Neural cell (in vitro differentiated cells): ENCODE data around the gene NFASC. TPM values are rescaled to one million over a fixed set of nuclear protein-coding genes. Genes with fewer than 3 reads are reported as not detected.

Source experiments
- H2AFZ ChIP-seq: fragments of 200-600, 300-800 bp; sonication (generic), shearing (Covaris generic); 2 replicates; pipeline ENCODE4 v1.6.0; 2014; ENCODE audit warnings: low read depth, mild to moderate bottlenecking, antibody characterized with exemption, low read length, moderate library complexity
- H3F3A ChIP-seq: fragments of 200-600 bp; shearing (Covaris generic); 2 replicates; pipeline ENCODE4 v1.6.1; 2016; ENCODE audit warnings: mild to moderate bottlenecking, moderate library complexity, mixed read lengths, antibody characterized with exemption, low read length; ENCODE audit not compliant: insufficient read depth, poor library complexity, severe bottlenecking
- H3K27ac ChIP-seq: fragments of 200-600, 300-800 bp; sonication (generic), shearing (Covaris generic); 2 replicates; pipeline ENCODE4 v1.5.1; 2014; ENCODE audit warnings: mild to moderate bottlenecking, low read length, moderate library complexity
- H3K27me3 ChIP-seq: fragments of 300-800, 200-600 bp; sonication (generic), shearing (Covaris generic); 2 replicates; pipeline ENCODE4 v1.6.0; 2014; ENCODE audit warnings: mild to moderate bottlenecking, low read depth, low read length, moderate library complexity; ENCODE audit not compliant: insufficient read depth
- H3K36me3 ChIP-seq: fragments of 300-800, 200-600 bp; sonication (generic), shearing (Covaris generic); 2 replicates; pipeline ENCODE4 v1.5.1; 2014; ENCODE audit warnings: mild to moderate bottlenecking, antibody characterized with exemption, low read length, moderate library complexity; ENCODE audit not compliant: insufficient read depth
- H3K4me2 ChIP-seq: fragments of 300-800, 200-600 bp; sonication (generic), shearing (Covaris generic); 2 replicates; pipeline ENCODE4 v1.6.0; 2014; ENCODE audit warnings: mild to moderate bottlenecking, low read length
- H3K4me3 ChIP-seq: fragments of 300-800, 200-600 bp; sonication (generic), shearing (Covaris generic); 2 replicates; pipeline ENCODE4 v1.5.1; 2014; ENCODE audit warnings: mild to moderate bottlenecking, low read length, moderate library complexity
- H3K79me2 ChIP-seq: fragments of 200-600 bp; shearing (Covaris generic); replicated peaks from 2 replicates; pipeline ENCODE4 v1.6.0; 2014; ENCODE audit warnings: mild to moderate bottlenecking, low read length, moderate library complexity; ENCODE audit not compliant: insufficient read depth
- H3K9ac ChIP-seq: fragments of 300-800, 200-600 bp; sonication (generic), shearing (Covaris generic); 2 replicates; pipeline ENCODE4 v1.6.1; 2016; ENCODE audit warnings: mild to moderate bottlenecking, low read length, mixed read lengths
- H3K9me2 ChIP-seq: fragments of 200-600 bp; shearing (Covaris generic); 2 replicates; pipeline ENCODE4 v1.6.1; 2016; ENCODE audit warnings: mild to moderate bottlenecking, low read length, mixed read lengths; ENCODE audit not compliant: insufficient read depth
- H3K9me3 ChIP-seq: fragments of 200-600, 300-800 bp; sonication (generic), shearing (Covaris generic); 2 replicates; pipeline ENCODE4 v1.6.1; 2016; ENCODE audit warnings: mild to moderate bottlenecking, mixed run types, low read length, moderate library complexity, mixed read lengths
- H4K20me1 ChIP-seq: fragments of 200-600 bp; shearing (Covaris generic); 2 replicates; pipeline ENCODE4 v1.6.1; 2016; ENCODE audit warnings: mild to moderate bottlenecking, mixed run types; ENCODE audit not compliant: insufficient read depth
- EP300 ChIP-seq: fragments of 450-650 bp; conservative IDR thresholded peaks from 2 replicates; pipeline ENCODE4 v1.6.1; 2014; ENCODE audit warnings: antibody characterized with exemption, mild to moderate bottlenecking, moderate library complexity; ENCODE audit not compliant: poor library complexity, severe bottlenecking
- EZH2 ChIP-seq: fragments of 200-600, 300-800 bp; shearing (Covaris generic), sonication (generic); IDR thresholded peaks from 2 replicates; pipeline ENCODE4 v1.6.1; 2014; ENCODE audit warnings: antibody characterized with exemption, low read length, borderline replicate concordance, mild to moderate bottlenecking; ENCODE audit not compliant: insufficient read depth, poor library complexity, severe bottlenecking
- MXI1 ChIP-seq: fragments of 450-650 bp; conservative IDR thresholded peaks from 2 replicates; pipeline ENCODE4 v1.6.1; 2014; ENCODE audit warnings: antibody characterized with exemption, mild to moderate bottlenecking; ENCODE audit not compliant: poor library complexity, severe bottlenecking
- POLR2AphosphoS5 ChIP-seq: IDR thresholded peaks from 2 replicates; pipeline ENCODE4 v1.6.1; 2012
- RAD21 ChIP-seq: fragments of 450-650 bp; conservative IDR thresholded peaks from 2 replicates; pipeline ENCODE4 v1.6.1; 2014; ENCODE audit warnings: antibody characterized with exemption, mild to moderate bottlenecking, moderate library complexity
- SMC3 ChIP-seq: fragments of 450-650 bp; conservative IDR thresholded peaks from 2 replicates; pipeline ENCODE4 v1.6.1; 2014; ENCODE audit warnings: antibody characterized with exemption, mild to moderate bottlenecking, moderate library complexity; ENCODE audit not compliant: poor library complexity
- TAF1 ChIP-seq: IDR thresholded peaks from 2 replicates; pipeline ENCODE4 v1.6.1; 2012; ENCODE audit warnings: low read depth
- polyA plus RNA-seq: library from polyadenylated mRNA; depleted of rRNA; stranded (reverse); fragments of >200 nt; gene quantifications from 2 replicates; pipeline ENCODE4 v1.2.3, GENCODE V29; 2014
- TF ChIP-seq, protein P1 (sequence below): fragments of 450-650 bp; IDR thresholded peaks from 2 replicates; pipeline ENCODE4 v1.5.1; 2014; ENCODE audit warnings: antibody characterized with exemption, mild to moderate bottlenecking, moderate library complexity; ENCODE audit not compliant: poor library complexity, severe bottlenecking
- TF ChIP-seq, protein P2 (sequence below): IDR thresholded peaks from 2 replicates; pipeline ENCODE4 v1.6.1; 2012; ENCODE audit warnings: borderline replicate concordance

NFASC gene
- polyA plus RNA-seq, 1 donor from 2014 or later, result 23.9 TPM

DNA sequence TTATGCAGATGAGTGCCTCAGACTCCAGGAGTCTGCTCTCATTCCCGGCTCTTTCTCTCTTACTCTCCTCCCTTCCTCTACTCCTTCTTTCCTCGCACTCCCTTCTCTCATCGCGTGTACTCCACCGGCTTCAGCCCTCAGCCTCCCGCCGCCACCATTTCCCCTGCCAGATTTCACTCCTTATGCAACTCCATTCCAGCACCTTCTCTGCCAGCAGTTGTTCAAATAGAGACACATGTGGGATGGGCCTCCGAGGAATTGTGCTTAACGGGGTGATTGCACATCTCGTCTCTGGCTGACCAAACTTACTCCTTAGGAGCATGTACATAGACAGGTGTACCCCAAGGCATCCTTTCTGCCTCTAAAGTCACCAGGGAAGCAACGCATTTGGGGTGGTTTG lies 174.5 kb downstream of the NFASC start:
- Histone ChIP-seq H3K36me3 (no peaks in the 10 kb centered on the region), H3K9me3 (no peaks in the 10 kb centered on the region), H3K27ac (no peak overlapping the region), H3K79me2 (no peaks in the 10 kb centered on the region), H2AFZ (no peak overlapping the region), H4K20me1 (no peaks in the 10 kb centered on the region), H3F3A (no peaks in the 10 kb centered on the region), H3K9me2 (no peaks in the 10 kb centered on the region), H3K9ac (no peak overlapping the region), H3K4me2 (no peak overlapping the region), H3K4me3 (no peak overlapping the region), H3K27me3 (peaks cover 10% of the 10 kb centered on the region)
- TF ChIP-seq EZH2 (no peak), POLR2AphosphoS5 (no peak), RAD21 (no peak), TAF1 (no peak), EP300 (no peak), SMC3 (no peak), MXI1 (no peak)
- TF ChIP-seq, protein P1, sequence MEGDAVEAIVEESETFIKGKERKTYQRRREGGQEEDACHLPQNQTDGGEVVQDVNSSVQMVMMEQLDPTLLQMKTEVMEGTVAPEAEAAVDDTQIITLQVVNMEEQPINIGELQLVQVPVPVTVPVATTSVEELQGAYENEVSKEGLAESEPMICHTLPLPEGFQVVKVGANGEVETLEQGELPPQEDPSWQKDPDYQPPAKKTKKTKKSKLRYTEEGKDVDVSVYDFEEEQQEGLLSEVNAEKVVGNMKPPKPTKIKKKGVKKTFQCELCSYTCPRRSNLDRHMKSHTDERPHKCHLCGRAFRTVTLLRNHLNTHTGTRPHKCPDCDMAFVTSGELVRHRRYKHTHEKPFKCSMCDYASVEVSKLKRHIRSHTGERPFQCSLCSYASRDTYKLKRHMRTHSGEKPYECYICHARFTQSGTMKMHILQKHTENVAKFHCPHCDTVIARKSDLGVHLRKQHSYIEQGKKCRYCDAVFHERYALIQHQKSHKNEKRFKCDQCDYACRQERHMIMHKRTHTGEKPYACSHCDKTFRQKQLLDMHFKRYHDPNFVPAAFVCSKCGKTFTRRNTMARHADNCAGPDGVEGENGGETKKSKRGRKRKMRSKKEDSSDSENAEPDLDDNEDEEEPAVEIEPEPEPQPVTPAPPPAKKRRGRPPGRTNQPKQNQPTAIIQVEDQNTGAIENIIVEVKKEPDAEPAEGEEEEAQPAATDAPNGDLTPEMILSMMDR, result no peak

DNA sequence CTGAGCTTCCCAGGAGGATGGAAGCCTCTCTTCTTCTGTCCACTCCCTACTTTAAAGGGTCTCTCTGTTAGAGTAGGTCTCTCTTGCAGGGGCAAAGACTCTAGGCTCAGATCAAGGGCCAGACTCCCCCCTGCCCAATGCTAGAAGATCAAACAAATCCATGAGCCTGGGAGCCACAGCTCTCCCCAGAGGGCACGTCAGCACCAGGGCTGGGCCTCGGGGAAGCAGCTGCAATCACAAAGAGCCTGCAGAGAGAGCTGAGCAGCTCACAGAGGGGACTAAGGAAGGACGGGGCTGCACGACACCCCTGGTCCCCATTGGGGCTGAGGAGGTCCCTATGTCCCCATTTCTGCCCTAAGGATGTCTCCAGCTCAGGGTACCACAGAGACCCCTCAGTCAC lies 176.2 kb downstream of the NFASC start:
- H3K4me3 ChIP-seq, result no peak overlapping the region
- H3F3A ChIP-seq, result no peaks in the 10 kb centered on the region
- H3K27ac ChIP-seq, result no peak overlapping the region
- no peaks in the 10 kb centered on the region for H3K36me3 ChIP-seq
- H3K9me2 ChIP-seq, result no peaks in the 10 kb centered on the region
- no peaks in the 10 kb centered on the region for H4K20me1 ChIP-seq
- H3K9me3 ChIP-seq, result no peaks in the 10 kb centered on the region
- H3K9ac ChIP-seq, result no peak overlapping the region
- TF ChIP-seq, protein P2, sequence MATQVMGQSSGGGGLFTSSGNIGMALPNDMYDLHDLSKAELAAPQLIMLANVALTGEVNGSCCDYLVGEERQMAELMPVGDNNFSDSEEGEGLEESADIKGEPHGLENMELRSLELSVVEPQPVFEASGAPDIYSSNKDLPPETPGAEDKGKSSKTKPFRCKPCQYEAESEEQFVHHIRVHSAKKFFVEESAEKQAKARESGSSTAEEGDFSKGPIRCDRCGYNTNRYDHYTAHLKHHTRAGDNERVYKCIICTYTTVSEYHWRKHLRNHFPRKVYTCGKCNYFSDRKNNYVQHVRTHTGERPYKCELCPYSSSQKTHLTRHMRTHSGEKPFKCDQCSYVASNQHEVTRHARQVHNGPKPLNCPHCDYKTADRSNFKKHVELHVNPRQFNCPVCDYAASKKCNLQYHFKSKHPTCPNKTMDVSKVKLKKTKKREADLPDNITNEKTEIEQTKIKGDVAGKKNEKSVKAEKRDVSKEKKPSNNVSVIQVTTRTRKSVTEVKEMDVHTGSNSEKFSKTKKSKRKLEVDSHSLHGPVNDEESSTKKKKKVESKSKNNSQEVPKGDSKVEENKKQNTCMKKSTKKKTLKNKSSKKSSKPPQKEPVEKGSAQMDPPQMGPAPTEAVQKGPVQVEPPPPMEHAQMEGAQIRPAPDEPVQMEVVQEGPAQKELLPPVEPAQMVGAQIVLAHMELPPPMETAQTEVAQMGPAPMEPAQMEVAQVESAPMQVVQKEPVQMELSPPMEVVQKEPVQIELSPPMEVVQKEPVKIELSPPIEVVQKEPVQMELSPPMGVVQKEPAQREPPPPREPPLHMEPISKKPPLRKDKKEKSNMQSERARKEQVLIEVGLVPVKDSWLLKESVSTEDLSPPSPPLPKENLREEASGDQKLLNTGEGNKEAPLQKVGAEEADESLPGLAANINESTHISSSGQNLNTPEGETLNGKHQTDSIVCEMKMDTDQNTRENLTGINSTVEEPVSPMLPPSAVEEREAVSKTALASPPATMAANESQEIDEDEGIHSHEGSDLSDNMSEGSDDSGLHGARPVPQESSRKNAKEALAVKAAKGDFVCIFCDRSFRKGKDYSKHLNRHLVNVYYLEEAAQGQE, result no peak
- TF ChIP-seq EZH2 (no peak), SMC3 (no peak), TAF1 (no peak), RAD21 (no peak), MXI1 (no peak), EP300 (no peak), POLR2AphosphoS5 (no peak)
- TF ChIP-seq, protein P1, result no peak
- H3K27me3 ChIP-seq, result peaks cover 10% of the 10 kb centered on the region
- H3K4me2 ChIP-seq, result no peak overlapping the region
- H3K79me2 ChIP-seq, result no peaks in the 10 kb centered on the region
- H2AFZ ChIP-seq, result no peak overlapping the region
